Prostate gland (tissue), 2 donors: ENCODE data around the gene CTNNA3. TPM values are rescaled to one million over a fixed set of nuclear protein-coding genes. Genes with fewer than 3 reads are reported as not detected.

Experiments used
- DNase-seq: peaks from one replicate; pipeline ENCODE4 v3.0.0-alpha.2; 2019; ENCODE audit warnings: low spot score
- H3K27ac ChIP-seq, 2 donors: fragments of 200-600 bp; sonication (generic); 2 replicates each; pipeline ENCODE4 v1.5.1; 2017 to 2019
- H3K27me3 ChIP-seq: fragments of 200-600 bp; sonication (generic); replicated peaks from 2 replicates; pipeline ENCODE4 v1.5.1; 2019; ENCODE audit not compliant: insufficient read depth
- H3K36me3 ChIP-seq, 2 donors: fragments of 200-600 bp; sonication (generic); 1 replicate in 1 of 2; 2 replicates in 1 of 2; pipeline versions ENCODE4 v1.5.1 to v1.8.1; 2017 to 2019
- H3K4me1 ChIP-seq: fragments of 200-600 bp; sonication (generic); replicated peaks from 2 replicates; pipeline ENCODE4 v1.5.1; 2019
- H3K4me3 ChIP-seq, 2 donors: fragments of 200-600 bp; sonication (generic); 2 replicates each; pipeline ENCODE4 v1.5.1; 2017 to 2019
- H3K9me3 ChIP-seq: fragments of 200-600 bp; sonication (generic); 2 replicates; pipeline ENCODE4 v1.5.1; 2017
- CTCF ChIP-seq, 4 experiments: fragments of 200-600 bp in 2 of 4; fragments of 450-650 bp in 2 of 4; sonication (generic) in 2 of 4; IDR thresholded peaks; 1 replicate in 3 of 4; 2 replicates in 1 of 4; pipeline ENCODE4 v1.5.1; 2016 to 2019; ENCODE audit warnings: antibody characterized with exemption in 4 of 4, mild to moderate bottlenecking in 2 of 4, moderate library complexity in 2 of 4
- POLR2A ChIP-seq: fragments of 450-650 bp; IDR thresholded peaks from one replicate; pipeline ENCODE4 v1.6.1; 2016; ENCODE audit warnings: antibody characterized with exemption, mild to moderate bottlenecking
- POLR2AphosphoS5 ChIP-seq: sonication (generic); formaldehyde crosslinking; IDR thresholded peaks from one replicate; pipeline ENCODE4 v1.6.1; 2017; ENCODE audit warnings: antibody characterized with exemption
- WGBS: methylation state at CpG from one replicate; pipeline ENCODE4 v1.1.5; 2018; 5-methylcytosine and 5-hydroxymethylcytosine counted together
- intact Hi-C: fragments of 100-400 bp; cut with DNase I; formaldehyde crosslinking; loops from one replicate; pipeline ENCODE4 v1.14.2; 2022
- total RNA-seq, 2 donors: library from RNA; depleted of rRNA; stranded (reverse); fragments of >200 nt; gene quantifications; one replicate each; pipeline ENCODE4 v1.1.0, GENCODE V29; 2016

Gene CTNNA3
- total RNA-seq, 2 donors from 2014 or later: 0.27 to 7.2 TPM

GRCh38 chr10:66223656-66224055 is 1472.3 kb downstream of the CTNNA3 start:
- intact Hi-C loops: no loop called here
- Histone ChIP-seq H3K27me3 (no peaks in the 10 kb centered on the region), H3K36me3 (no peaks in the 10 kb centered on the region), H3K4me1 (no peaks in the 10 kb centered on the region), H3K9me3 (no peaks in the 10 kb centered on the region), H3K4me3 (no peak overlapping the region), H3K27ac (no peak overlapping the region)
- WGBS: 38% methylated on average over 1 of the region's 1 CpG
- TF ChIP-seq POLR2A (no peak), POLR2AphosphoS5 (no peak), CTCF (IDR thresholded peaks at IDR 0.05) (no peak)
- DNase-seq: no peak

- no peaks in the 10 kb centered on the region for H3K27me3 ChIP-seq
- no peak overlapping the region for H3K27ac ChIP-seq
- TF ChIP-seq CTCF (IDR thresholded peaks at IDR 0.05) (no peak), POLR2AphosphoS5 (no peak), POLR2A (no peak)
- H3K36me3 ChIP-seq: no peaks in the 10 kb centered on the region
- intact Hi-C loops: no loop called here
- H3K4me3 ChIP-seq: no peak overlapping the region
- no peak for DNase-seq
- no peaks in the 10 kb centered on the region for H3K9me3 ChIP-seq
- no peaks in the 10 kb centered on the region for H3K4me1 ChIP-seq
- 78% methylated on average over 3 of the region's 3 CpGs for WGBS
Observed at GRCh38 chr10:66222462-66223046, 1473.4 kb downstream of the CTNNA3 start.

- Histone ChIP-seq H3K27me3 (no peaks in the 10 kb centered on the region), H3K9me3 (no peaks in the 10 kb centered on the region), H3K36me3 (no peaks in the 10 kb centered on the region), H3K27ac (no peak overlapping the region), H3K4me3 (no peak overlapping the region), H3K4me1 (no peaks in the 10 kb centered on the region)
- no peak for DNase-seq
- WGBS: 61% methylated on average over 5 of the region's 5 CpGs
- intact Hi-C loops: no loop called here
- TF ChIP-seq CTCF (IDR thresholded peaks at IDR 0.05) (no peak), POLR2A (no peak), POLR2AphosphoS5 (no peak)
Observed at GRCh38 chr10:66218981-66219587, 1476.9 kb downstream of the CTNNA3 start.

GRCh38 chr10:66218289-66218688 is 1477.7 kb downstream of the CTNNA3 start:
- DNase-seq: no peak
- Histone ChIP-seq H3K36me3 (no peaks in the 10 kb centered on the region), H3K9me3 (no peaks in the 10 kb centered on the region), H3K4me1 (no peaks in the 10 kb centered on the region), H3K4me3 (no peak overlapping the region), H3K27me3 (no peaks in the 10 kb centered on the region), H3K27ac (no peak overlapping the region)
- TF ChIP-seq POLR2A (no peak), POLR2AphosphoS5 (no peak), CTCF (IDR thresholded peaks at IDR 0.05) (no peak)
- intact Hi-C loops: no loop called here
- 60% methylated on average over 2 of the region's 2 CpGs for WGBS

GRCh38 chr10:66215920-66216319 is 1480.1 kb downstream of the CTNNA3 start:
- intact Hi-C loops: no loop called here
- Histone ChIP-seq H3K4me1 (no peaks in the 10 kb centered on the region), H3K27me3 (no peaks in the 10 kb centered on the region), H3K36me3 (no peaks in the 10 kb centered on the region), H3K4me3 (no peak overlapping the region), H3K27ac (no peak overlapping the region), H3K9me3 (no peaks in the 10 kb centered on the region)
- DNase-seq: no peak
- WGBS: 50% methylated on average over 3 of the region's 3 CpGs
- no peak for TF ChIP-seq POLR2A
- TF ChIP-seq CTCF (IDR thresholded peaks at IDR 0.05): no peak
- TF ChIP-seq POLR2AphosphoS5: no peak
